ENCODE data around the gene SLC9A5. TPM values are rescaled to one million over a fixed set of nuclear protein-coding genes. Genes with fewer than 3 reads are reported as not detected.

The SLC9A5 gene
- total and polyA plus RNA-seq, 8 donors = 0.19 to 5.3 (median 0.89) TPM; not detected in 1

GRCh38 chr16:67208154-67208896 is 40.5 kb upstream of the SLC9A5 start:
- intact Hi-C loops (cut with DNase I; ENCODE audit: low total_unique reads) = no loop called here
- H3K36me3 ChIP-seq = peaks cover 9 to 32% (median 15%) of the 10 kb centered on the region in 4 donors
- TF ChIP-seq CTCF (IDR thresholded peaks at IDR 0.05) (no peak), POLR2A (IDR thresholded peaks at IDR 0.05) (no peak), POLR2AphosphoS5 (IDR thresholded peaks at IDR 0.05) (no peak), EP300 (IDR thresholded peaks at IDR 0.05) (no peak)
- no peaks in the 10 kb centered on the region for H3K9me3 ChIP-seq
- no peaks in the 10 kb centered on the region for H3K27me3 ChIP-seq
- no peak overlapping the region for H3K27ac ChIP-seq
- no peak for DNase-seq
- no peak overlapping the region for H3K4me3 ChIP-seq
- H3K4me1 ChIP-seq = peaks cover 3 to 9% (median 4%) of the 10 kb centered on the region in 4 donors
- WGBS, 5 donors = 81 to 91% (median 84%) methylated on average over 6 to 11 of the region's 11 CpGs

- Histone ChIP-seq H3K27me3 (no peaks in the 10 kb centered on the region), H3K4me1 (peaks cover 15 to 22% (median 16%) of the 10 kb centered on the region in 4 donors), H3K36me3 (peaks cover 0 to 20% (median 3%) of the 10 kb centered on the region in 4 donors), H3K27ac (no peak overlapping the region), H3K9me3 (no peaks in the 10 kb centered on the region), H3K4me3 (no peak overlapping the region)
- intact Hi-C loops (cut with DNase I; ENCODE audit: low total_unique reads) = no loop called here
- TF ChIP-seq POLR2A (IDR thresholded peaks at IDR 0.05) (no peak), EP300 (IDR thresholded peaks at IDR 0.05) (no peak)
- no peak for DNase-seq
- 82 to 88% (median 84%) methylated on average over 7 to 8 of the region's 8 CpGs for WGBS, 5 donors
Observed at GRCh38 chr16:67209565-67209964, 39.2 kb upstream of the SLC9A5 start.

GRCh38 chr16:67210069-67210937 is 38.5 kb upstream of the SLC9A5 start:
- Histone ChIP-seq H3K4me3 (no peak overlapping the region), H3K36me3 (peaks cover 0 to 15% (median 0%) of the 10 kb centered on the region in 4 donors), H3K9me3 (no peaks in the 10 kb centered on the region), H3K4me1 (peaks cover 15 to 22% (median 17%) of the 10 kb centered on the region in 4 donors), H3K27ac (no peak overlapping the region), H3K27me3 (no peaks in the 10 kb centered on the region)
- TF ChIP-seq POLR2A (IDR thresholded peaks at IDR 0.05) (no peak), POLR2AphosphoS5 (IDR thresholded peaks at IDR 0.05) (no peak), EP300 (IDR thresholded peaks at IDR 0.05) (no peak), CTCF (IDR thresholded peaks at IDR 0.05) (no peak)
- intact Hi-C loops (cut with DNase I; ENCODE audit: low total_unique reads) = no loop called here
- WGBS, 5 donors = 84 to 90% (median 85%) methylated on average over 14 to 25 of the region's 25 CpGs
- no peak for DNase-seq

- H3K36me3 ChIP-seq = peaks cover 0 to 7% (median 0%) of the 10 kb centered on the region in 4 donors
- DNase-seq = no peak
- no peaks in the 10 kb centered on the region for H3K9me3 ChIP-seq
- 72 to 93% (median 82%) methylated on average over 7 of the region's 7 CpGs for WGBS, 5 donors
- no peak for TF ChIP-seq POLR2AphosphoS5 (IDR thresholded peaks at IDR 0.05)
- no peak for TF ChIP-seq POLR2A (IDR thresholded peaks at IDR 0.05)
- no peak for TF ChIP-seq EP300 (IDR thresholded peaks at IDR 0.05)
- no peak for TF ChIP-seq CTCF (IDR thresholded peaks at IDR 0.05)
- intact Hi-C loops (cut with DNase I; ENCODE audit: low total_unique reads) = no loop called here
- H3K27ac ChIP-seq = no peak overlapping the region
- H3K27me3 ChIP-seq = no peaks in the 10 kb centered on the region
- peaks cover 15 to 30% (median 21%) of the 10 kb centered on the region in 4 donors for H3K4me1 ChIP-seq
- H3K4me3 ChIP-seq = no peak overlapping the region
Observed at GRCh38 chr16:67211674-67212073, 37.1 kb upstream of the SLC9A5 start.
